ENCODE data around the gene SH3BP1. TPM values are rescaled to one million over a fixed set of nuclear protein-coding genes. Genes with fewer than 3 reads are reported as not detected.

The SH3BP1 gene
- total RNA-seq, 1 donor from 2014 or later = 183 TPM

GRCh38 chr22:37696657-37697537 lies 57.4 kb downstream of the SH3BP1 start, which contains the start of gene TRIOBP:
Gene TRIOBP, plus strand, starts transcription at chr22:37697048. Its CDS starts 4,318 bp downstream, at chr22:37701366.
- intact Hi-C loops (cut with micrococcal nuclease) = loop anchor here (1.0 to 2.0 kb wide), 4 partner anchors 11 to 49 kb away; partner anchors contain the start of genes NOL12 and PDXP

- intact Hi-C loops (cut with micrococcal nuclease) = loop anchor here (2.0 kb wide), 1 partner anchor 21 kb away; no protein-coding TSS in a partner anchor
These were observed 58.0 kb downstream of the SH3BP1 start for GRCh38 chr22:37697538-37697835.

GRCh38 chr22:37701141-37701786 lies 61.8 kb downstream of the SH3BP1 start:
- intact Hi-C loops (cut with micrococcal nuclease) = no loop called here

GRCh38 chr22:37703906-37704305 lies 64.4 kb downstream of the SH3BP1 start:
- intact Hi-C loops (cut with micrococcal nuclease) = no loop called here

GRCh38 chr22:37704645-37705044 lies 65.2 kb downstream of the SH3BP1 start:
- intact Hi-C loops (cut with micrococcal nuclease) = no loop called here

- intact Hi-C loops (cut with micrococcal nuclease) = no loop called here
These were observed 65.7 kb downstream of the SH3BP1 start for GRCh38 chr22:37705205-37705604.

Other genes starting within 250 kb of the SH3BP1 start
- gene ELFN2, start 212.2 kb upstream of the SH3BP1 start, total RNA-seq = 0.12 and 0.17 TPM in 2 replicates
- gene MFNG, start 153.3 kb upstream of the SH3BP1 start, total RNA-seq = 207 and 211 TPM in 2 replicates
- gene CARD10, start 120.3 kb upstream of the SH3BP1 start, total RNA-seq = not detected in 2 replicates
- 1.9 and 2.3 TPM in 2 replicates for gene CDC42EP1, start 79.2 kb upstream of the SH3BP1 start, total RNA-seq
- gene LGALS2, start 59.6 kb upstream of the SH3BP1 start, total RNA-seq = 0.39 TPM in 1 of 2 replicates, not detected in the other
- 65.1 and 67.2 TPM in 2 replicates for gene GGA1, start 30.8 kb upstream of the SH3BP1 start, total RNA-seq
- 17.7 and 20.6 TPM in 2 replicates for gene PDXP, start 19.1 kb downstream of the SH3BP1 start, total RNA-seq
- gene LGALS1, start 36.0 kb downstream of the SH3BP1 start, total RNA-seq = 791 and 792 TPM in 2 replicates
- gene NOL12, start 46.7 kb downstream of the SH3BP1 start, total RNA-seq = 53.4 and 55.6 TPM in 2 replicates
- 41.0 and 45.8 TPM in 2 replicates for gene TRIOBP, start 57.4 kb downstream of the SH3BP1 start, total RNA-seq
- 15.5 and 16.6 TPM in 2 replicates for gene GCAT, start 168.3 kb downstream of the SH3BP1 start, total RNA-seq
- gene GALR3, start 183.7 kb downstream of the SH3BP1 start, total RNA-seq = 0.17 TPM in 1 of 2 replicates, not detected in the other
- 25.8 and 27.1 TPM in 2 replicates for gene ANKRD54, start 204.7 kb downstream of the SH3BP1 start, total RNA-seq
- gene EIF3L, start 209.8 kb downstream of the SH3BP1 start, total RNA-seq = 374 and 376 TPM in 2 replicates